Stomach (tissue), 9 donors: ENCODE data around the gene PUS10. TPM values are rescaled to one million over a fixed set of nuclear protein-coding genes. Genes with fewer than 3 reads are reported as not detected.

Experiments
- DNase-seq, 2 donors: peaks; one replicate each; pipeline versions ENCODE4 v3.0.0 to v3.0.0-alpha.2; 2013 to 2019
- H3K27ac ChIP-seq, 5 donors: fragments of 200-600 bp in 4 of 5; sonication (generic) in 4 of 5; one replicate each; pipeline ENCODE4 v1.5.1; 2013 to 2019; ENCODE audit warnings: mild to moderate bottlenecking in 1 of 5, moderate library complexity in 1 of 5
- H3K27me3 ChIP-seq, 3 donors: fragments of 200-600 bp; sonication (generic); one replicate each; pipeline ENCODE4 v1.5.1; 2017 to 2019; ENCODE audit warnings: mixed run types in 1 of 3
- H3K36me3 ChIP-seq, 4 donors: fragments of 200-600 bp; sonication (generic); 1 replicate in 3 of 4; 2 replicates in 1 of 4; pipeline ENCODE4 v1.5.1; 2016 to 2019
- H3K4me1 ChIP-seq, 4 donors: fragments of 200-600 bp; sonication (generic); one replicate each; pipeline ENCODE4 v1.5.1; 2016 to 2019
- H3K4me3 ChIP-seq, 4 donors: fragments of 200-600 bp; sonication (generic) in 3 of 4; one replicate each; pipeline ENCODE4 v1.5.1; 2016 to 2019; ENCODE audit warnings: mild to moderate bottlenecking in 1 of 4
- H3K9me3 ChIP-seq, 4 donors: fragments of 200-600 bp; sonication (generic); one replicate each; pipeline ENCODE4 v1.5.1; 2016 to 2019
- EP300 ChIP-seq: sonication (generic); formaldehyde crosslinking; IDR thresholded peaks from one replicate; pipeline ENCODE4 v1.6.1; 2017; ENCODE audit warnings: antibody characterized with exemption
- POLR2A ChIP-seq, 4 donors: fragments of 450-650 bp; IDR thresholded peaks; one replicate each; pipeline ENCODE4 v1.6.1; 2016; ENCODE audit warnings: antibody characterized with exemption in 4 of 4, control low read depth in 2 of 4, mild to moderate bottlenecking in 1 of 4, moderate library complexity in 1 of 4
- POLR2AphosphoS5 ChIP-seq, 3 donors: sonication (generic); formaldehyde crosslinking; IDR thresholded peaks; one replicate each; pipeline ENCODE4 v1.6.1; 2016; ENCODE audit warnings: antibody characterized with exemption in 3 of 3
- WGBS, 5 donors: extraction: QIAGEN DNeasy Blood & Tissue Kit in 3 of 5; methylation state at CpG; one replicate each; pipeline versions ENCODE4 v1.1.5 to v1.1.7; 2013 to 2018; 5-methylcytosine and 5-hydroxymethylcytosine counted together
- intact Hi-C: fragments of 100-400 bp; cut with DNase I; formaldehyde crosslinking; loops from one replicate; pipeline ENCODE4 v1.15.1; 2023; ENCODE audit warnings: low total_unique reads
- polyA plus RNA-seq, 3 donors: library from polyadenylated mRNA; stranded (reverse); fragments of 200-250 nt; gene quantifications; one replicate each; pipeline ENCODE4 v1.2.3, GENCODE V29; 2013
- total RNA-seq, 5 donors: library from RNA; depleted of rRNA; stranded (reverse); fragments of >200 nt; gene quantifications; one replicate each; pipeline versions ENCODE4 v1.1.0 to v1.2.3, GENCODE V29; 2014 to 2016
- TF ChIP-seq, protein P1 (sequence below), 7 experiments: fragments of 450-650 bp in 4 of 7; fragments of 200-600 bp in 3 of 7; sonication (generic) in 3 of 7; IDR thresholded peaks; one replicate each; pipeline ENCODE4 v1.5.1; 2016 to 2019; ENCODE audit warnings: antibody characterized with exemption in 7 of 7, control low read depth in 2 of 7, mild to moderate bottlenecking in 1 of 7
- donor health status: healthy with polysubstance abuse.
- donor health status: Bipolar disorder and iron deficiency.
- donor health status: healthy.

Gene PUS10
- total and polyA plus RNA-seq, 8 donors: 1.8 to 8.0 (median 3.4) TPM

DNA sequence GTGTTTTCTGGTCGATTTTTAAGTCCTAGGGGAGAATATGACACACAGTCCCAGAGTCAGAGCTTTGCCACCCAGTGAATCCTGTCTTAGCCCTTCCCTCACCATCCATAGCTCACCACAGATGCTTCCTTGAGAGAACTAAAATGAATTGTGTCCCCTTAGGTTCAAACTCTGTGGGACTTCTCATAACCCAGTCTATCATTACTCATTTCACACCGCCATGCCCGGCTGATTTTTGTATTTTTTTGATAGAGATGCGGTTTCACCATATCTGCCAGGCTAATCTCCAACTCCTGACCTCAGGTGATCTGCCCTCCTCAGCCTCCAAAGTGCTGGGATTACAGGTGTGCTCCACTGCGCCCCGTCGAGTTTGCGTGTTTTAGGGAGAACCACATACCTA, 69.9 kb downstream of the PUS10 start:
- H3K36me3 ChIP-seq: peaks cover 0 to 24% (median 8%) of the 10 kb centered on the region in 4 donors
- TF ChIP-seq EP300 (no peak), POLR2AphosphoS5 (IDR thresholded peaks at IDR 0.05) (no peak), POLR2A (IDR thresholded peaks at IDR 0.05) (no peak)
- TF ChIP-seq, protein P1, sequence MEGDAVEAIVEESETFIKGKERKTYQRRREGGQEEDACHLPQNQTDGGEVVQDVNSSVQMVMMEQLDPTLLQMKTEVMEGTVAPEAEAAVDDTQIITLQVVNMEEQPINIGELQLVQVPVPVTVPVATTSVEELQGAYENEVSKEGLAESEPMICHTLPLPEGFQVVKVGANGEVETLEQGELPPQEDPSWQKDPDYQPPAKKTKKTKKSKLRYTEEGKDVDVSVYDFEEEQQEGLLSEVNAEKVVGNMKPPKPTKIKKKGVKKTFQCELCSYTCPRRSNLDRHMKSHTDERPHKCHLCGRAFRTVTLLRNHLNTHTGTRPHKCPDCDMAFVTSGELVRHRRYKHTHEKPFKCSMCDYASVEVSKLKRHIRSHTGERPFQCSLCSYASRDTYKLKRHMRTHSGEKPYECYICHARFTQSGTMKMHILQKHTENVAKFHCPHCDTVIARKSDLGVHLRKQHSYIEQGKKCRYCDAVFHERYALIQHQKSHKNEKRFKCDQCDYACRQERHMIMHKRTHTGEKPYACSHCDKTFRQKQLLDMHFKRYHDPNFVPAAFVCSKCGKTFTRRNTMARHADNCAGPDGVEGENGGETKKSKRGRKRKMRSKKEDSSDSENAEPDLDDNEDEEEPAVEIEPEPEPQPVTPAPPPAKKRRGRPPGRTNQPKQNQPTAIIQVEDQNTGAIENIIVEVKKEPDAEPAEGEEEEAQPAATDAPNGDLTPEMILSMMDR (IDR thresholded peaks at IDR 0.05): no peak
- H3K27ac ChIP-seq: no peak overlapping the region
- intact Hi-C loops: no loop called here
- H3K9me3 ChIP-seq: no peaks in the 10 kb centered on the region
- 94 to 98% (median 96%) methylated on average over 8 of the region's 8 CpGs for WGBS, 5 donors
- no peaks in the 10 kb centered on the region for H3K4me1 ChIP-seq
- DNase-seq: no peak
- no peak overlapping the region for H3K4me3 ChIP-seq
- no peaks in the 10 kb centered on the region for H3K27me3 ChIP-seq

DNA sequence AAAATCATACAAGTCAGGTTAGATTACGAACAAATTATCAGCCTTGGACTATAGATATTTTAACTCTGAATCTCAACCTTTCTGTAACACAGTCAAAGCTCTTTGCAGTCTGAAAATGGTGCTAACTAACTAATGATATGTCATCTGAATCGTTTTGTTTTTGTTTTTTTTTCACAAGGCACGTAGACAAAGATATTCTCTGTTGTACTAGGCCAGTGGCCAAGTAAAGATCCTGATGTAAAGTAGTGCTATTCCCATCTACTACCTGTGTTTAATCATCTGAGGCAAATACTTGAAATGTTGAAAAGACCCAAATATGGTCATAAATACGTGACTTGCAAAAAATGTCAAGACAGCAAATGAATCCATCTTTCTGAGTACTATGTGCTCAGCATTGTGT, 71.0 kb downstream of the PUS10 start:
- Histone ChIP-seq H3K4me3 (no peak overlapping the region), H3K27me3 (no peaks in the 10 kb centered on the region), H3K36me3 (peaks cover 0 to 17% (median 5%) of the 10 kb centered on the region in 4 donors), H3K4me1 (no peaks in the 10 kb centered on the region), H3K9me3 (no peaks in the 10 kb centered on the region), H3K27ac (no peak overlapping the region)
- DNase-seq: no peak
- 39 to 63% (median 57%) methylated on average over 4 of the region's 4 CpGs for WGBS, 5 donors
- no peak for TF ChIP-seq POLR2AphosphoS5 (IDR thresholded peaks at IDR 0.05)
- TF ChIP-seq EP300: no peak
- TF ChIP-seq POLR2A (IDR thresholded peaks at IDR 0.05): no peak
- TF ChIP-seq, protein P1 (IDR thresholded peaks at IDR 0.05): no peak
- intact Hi-C loops: no loop called here

DNA sequence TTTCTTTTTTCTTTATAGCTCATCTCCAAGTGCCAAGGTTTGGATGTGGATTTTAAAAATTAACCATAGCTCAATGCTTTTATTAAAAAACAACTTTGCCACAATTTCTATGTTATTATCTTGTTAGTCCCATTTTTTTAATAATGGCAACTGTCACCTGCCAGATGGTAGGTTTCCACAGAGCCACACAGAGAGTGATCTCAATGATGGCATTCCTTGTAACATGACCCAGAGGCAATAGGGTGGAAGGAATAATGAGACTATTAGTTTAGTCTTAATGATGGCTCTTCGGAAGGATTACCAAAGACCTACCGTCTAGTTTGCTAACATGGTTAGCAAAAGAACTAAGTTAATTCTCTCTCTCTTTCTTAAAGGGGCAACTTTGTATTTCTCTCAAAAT, 72.7 kb downstream of the PUS10 start:
- H3K4me3 ChIP-seq: no peak overlapping the region
- intact Hi-C loops: no loop called here

DNA sequence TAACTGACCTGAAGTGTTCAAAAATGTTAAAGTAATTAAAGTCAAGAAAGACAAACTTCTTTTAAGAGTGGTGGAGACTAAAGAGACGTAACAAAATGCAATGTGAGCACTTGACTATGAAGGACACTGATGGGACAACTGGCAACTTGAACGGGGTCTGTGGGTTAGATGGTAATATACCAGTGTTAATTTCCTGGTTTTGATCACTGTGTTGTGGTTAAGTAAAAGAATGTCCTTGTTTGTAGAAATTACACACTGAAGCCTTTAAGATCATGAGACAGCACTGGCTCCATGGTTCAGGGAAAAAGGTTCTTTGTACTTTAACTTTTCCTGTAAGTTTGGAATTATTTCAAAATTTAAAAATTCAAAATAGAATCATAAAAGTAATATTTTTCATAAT, 78.4 kb downstream of the PUS10 start:
- 69 to 74% (median 73%) methylated on average over 2 of the region's 2 CpGs for WGBS, 5 donors
- no peak overlapping the region for H3K4me3 ChIP-seq
- H3K9me3 ChIP-seq: no peaks in the 10 kb centered on the region
- intact Hi-C loops: no loop called here
- peaks cover 0 to 3% (median 0%) of the 10 kb centered on the region in 4 donors for H3K4me1 ChIP-seq
- H3K27ac ChIP-seq: no peak overlapping the region
- H3K36me3 ChIP-seq: peaks cover 0 to 23% (median 10%) of the 10 kb centered on the region in 4 donors
- H3K27me3 ChIP-seq: no peaks in the 10 kb centered on the region
- DNase-seq: no peak
- TF ChIP-seq POLR2AphosphoS5 (IDR thresholded peaks at IDR 0.05): no peak
- no peak for TF ChIP-seq POLR2A (IDR thresholded peaks at IDR 0.05)
- TF ChIP-seq, protein P1 (IDR thresholded peaks at IDR 0.05): no peak

More for the DNA sequence above, 72.7 kb downstream of the PUS10 start:
- H3K9me3 ChIP-seq: no peaks in the 10 kb centered on the region
- no peaks in the 10 kb centered on the region for H3K27me3 ChIP-seq
- peaks cover 0 to 17% (median 5%) of the 10 kb centered on the region in 4 donors for H3K36me3 ChIP-seq
- no peak for DNase-seq
- H3K27ac ChIP-seq: no peak overlapping the region
- WGBS, 5 donors: 83 to 93% (median 86%) methylated on average over 2 of the region's 2 CpGs
- no peaks in the 10 kb centered on the region for H3K4me1 ChIP-seq
- TF ChIP-seq POLR2A (IDR thresholded peaks at IDR 0.05) (no peak), POLR2AphosphoS5 (IDR thresholded peaks at IDR 0.05) (no peak), EP300 (no peak)

DNA sequence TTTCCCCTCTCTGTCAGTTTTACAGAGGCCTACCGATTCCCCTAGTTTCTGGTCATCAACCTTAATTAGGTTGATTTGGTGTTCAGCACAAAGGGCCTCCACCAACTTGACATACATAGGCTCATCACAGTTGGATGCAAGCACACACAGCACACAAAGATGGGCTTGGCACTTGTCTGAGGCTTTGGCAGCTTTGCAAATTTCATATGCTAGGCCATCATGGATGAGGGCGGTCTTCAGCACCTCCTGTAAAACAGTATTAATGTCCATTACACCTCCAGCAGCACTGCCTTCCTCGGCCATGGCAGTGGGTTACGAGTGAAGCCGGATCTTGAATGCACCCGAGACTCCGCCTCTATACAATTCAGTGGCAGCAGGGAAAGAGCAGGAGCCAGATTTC, 79.8 kb downstream of the PUS10 start:
- peaks cover 0 to 16% (median 0%) of the 10 kb centered on the region in 4 donors for H3K4me1 ChIP-seq
- H3K36me3 ChIP-seq: peaks cover 0 to 23% (median 8%) of the 10 kb centered on the region in 4 donors
- H3K27ac ChIP-seq: no peak overlapping the region
- H3K4me3 ChIP-seq: no peak overlapping the region
- intact Hi-C loops: no loop called here
- 95 to 100% (median 98%) methylated on average over 7 of the region's 7 CpGs for WGBS, 5 donors
- TF ChIP-seq POLR2A (IDR thresholded peaks at IDR 0.05): no peak
- no peak for TF ChIP-seq EP300
- TF ChIP-seq POLR2AphosphoS5 (IDR thresholded peaks at IDR 0.05): no peak
- TF ChIP-seq, protein P1 (IDR thresholded peaks at IDR 0.05): no peak
- H3K27me3 ChIP-seq: no peaks in the 10 kb centered on the region
- H3K9me3 ChIP-seq: no peaks in the 10 kb centered on the region
- DNase-seq: no peak
